HEK293 (cell line): ENCODE results near the gene PDSS2.

Source experiments
- CTCF ChIP-seq: fragments of 450-650 bp; formaldehyde crosslinking; IDR thresholded peaks from 2 replicates; pipeline ENCODE4 v1.5.1; 2016; ENCODE audit warnings: missing biosample characterization, missing genetic modification characterization
- ZFHX2 ChIP-seq: fragments of 450-650 bp; formaldehyde crosslinking; conservative IDR thresholded peaks from 2 replicates; pipeline ENCODE4 v1.5.1; 2016; ENCODE audit warnings: missing biosample characterization, missing genetic modification characterization
- ZNF10 ChIP-seq: fragments of 450-650 bp; formaldehyde crosslinking; IDR thresholded peaks from 2 replicates; pipeline ENCODE4 v1.5.1; 2017; ENCODE audit warnings: missing biosample characterization, missing genetic modification characterization
- ZNF114 ChIP-seq: fragments of 450-650 bp; formaldehyde crosslinking; IDR thresholded peaks from 2 replicates; pipeline ENCODE4 v1.5.0; 2017; ENCODE audit warnings: missing biosample characterization, missing genetic modification characterization
- ZNF121 ChIP-seq: fragments of 450-650 bp; formaldehyde crosslinking; IDR thresholded peaks from 2 replicates; pipeline ENCODE4 v1.5.1; 2016; ENCODE audit warnings: missing biosample characterization, missing genetic modification characterization
- ZNF175 ChIP-seq: fragments of 450-650 bp; formaldehyde crosslinking; IDR thresholded peaks from 2 replicates; pipeline ENCODE4 v1.5.1; 2016; ENCODE audit warnings: missing biosample characterization, missing genetic modification characterization
- ZNF274 ChIP-seq, 2 experiments: fragments of 200-500 bp in 1 of 2; fragments of 450-650 bp in 1 of 2; sonication (Bioruptor generic) in 1 of 2; formaldehyde crosslinking in 1 of 2; IDR thresholded peaks; 2 replicates each; pipeline versions ENCODE4 v1.5.1 to v1.6.1; 2014 to 2016; ENCODE audit warnings: borderline replicate concordance in 1 of 2, inconsistent platforms in 1 of 2, low read length in 1 of 2, missing biosample characterization in 1 of 2, missing genetic modification characterization in 1 of 2
- ZNF530 ChIP-seq: fragments of 450-650 bp; formaldehyde crosslinking; IDR thresholded peaks from 2 replicates; pipeline ENCODE4 v1.5.1; 2016; ENCODE audit warnings: low read depth, missing biosample characterization, missing genetic modification characterization
- ZNF768 ChIP-seq: fragments of 450-650 bp; formaldehyde crosslinking; IDR thresholded peaks from 2 replicates; pipeline ENCODE4 v1.5.1; 2018; ENCODE audit warnings: missing biosample characterization, mild to moderate bottlenecking, missing genetic modification characterization

- TF ChIP-seq ZNF530 (tag by site-specific recombination) (no peak), ZNF114 (tag by site-specific recombination) (no peak), ZNF768 (tag by site-specific recombination) (no peak), ZFHX2 (tag by site-specific recombination) (no peak), CTCF (no peak), ZNF10 (tag by site-specific recombination) (no peak), ZNF121 (tag by site-specific recombination) (no peak), ZNF175 (tag by site-specific recombination) (no peak), ZNF274 (IDR thresholded peaks at IDR 0.05; ENCODE audit: low read length) (no peak), ZNF274 (tag by site-specific recombination; IDR thresholded peaks at IDR 0.05; ENCODE audit: borderline replicate concordance) (no peak)
These were observed 56.8 kb downstream of the PDSS2 start for GRCh38 chr6:107402533-107402932.
